ENCODE results near the gene GALNT14.

GRCh38 chr2:31081492-31081891, 56.7 kb downstream of the GALNT14 start:
- TF ChIP-seq CTCF (IDR thresholded peaks at IDR 0.05) (no peak), ZFX (IDR thresholded peaks at IDR 0.05; ENCODE audit: borderline replicate concordance) (no peak)

Data from 22Rv1 (cell line).